NCI-H460 (cell line): ENCODE data around the gene ZFP36L1. TPM values are rescaled to one million over a fixed set of nuclear protein-coding genes. Genes with fewer than 3 reads are reported as not detected.

Experiments
- DNase-seq: peaks from one replicate; pipeline ENCODE4 v3.0.0-alpha.2; 2016; ENCODE audit warnings: low read depth; ENCODE audit errors: extremely low read depth
- total RNA-seq: library from RNA; depleted of rRNA; stranded (reverse); fragments of >200 nt; shearing (Covaris generic); gene quantifications from 2 replicates; pipeline ENCODE4 v1.2.3, GENCODE V29; 2014

ZFP36L1 gene
- total RNA-seq, 1 experiment from 2014 or later = 17.1 TPM

- DNase-seq = no peak
Observed at GRCh38 chr14:68785534-68786490, 7.1 kb downstream of the ZFP36L1 start.

GRCh38 chr14:68784978-68785533 is 7.8 kb downstream of the ZFP36L1 start:
- no peak for DNase-seq

- no peak for DNase-seq
Observed at GRCh38 chr14:68784226-68784910, 8.5 kb downstream of the ZFP36L1 start.

DNA sequence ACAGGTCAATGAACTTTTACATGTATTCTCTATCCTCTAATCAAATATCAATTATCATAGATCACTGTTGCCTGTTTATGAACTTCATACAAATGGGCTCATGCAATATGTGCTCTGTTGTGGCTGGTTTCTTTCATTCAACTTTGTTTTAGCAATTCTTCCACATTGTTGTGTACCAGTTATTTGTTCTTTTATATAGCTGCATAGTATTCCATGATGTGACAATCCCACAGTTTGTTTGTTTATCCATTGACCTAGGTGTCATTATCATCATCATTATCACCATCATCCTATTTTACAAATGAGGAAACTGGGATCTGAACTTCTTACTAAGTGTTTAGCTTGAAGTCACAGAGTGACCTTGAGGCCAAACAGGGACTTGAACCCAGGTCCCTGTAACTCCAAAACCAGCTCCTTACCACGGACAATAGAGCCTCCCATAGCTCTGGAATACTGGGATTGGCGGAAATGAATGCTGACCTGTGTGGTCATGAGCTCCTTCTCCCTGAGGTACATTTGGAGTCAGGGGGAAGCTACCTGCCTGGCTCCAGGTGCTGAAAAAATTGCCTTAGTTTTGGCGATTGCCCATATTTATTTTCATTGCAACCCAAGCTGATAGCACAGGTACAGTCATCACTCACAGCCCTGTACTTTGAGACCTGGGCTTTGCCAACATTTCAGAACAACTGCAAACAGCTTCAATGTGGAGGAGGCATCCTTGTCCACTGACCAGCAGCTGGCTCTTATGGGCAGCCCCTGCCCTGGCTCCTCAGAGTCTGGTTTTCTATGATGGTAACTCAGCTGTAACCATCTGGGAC is 9.2 kb downstream of the ZFP36L1 start:
- DNase-seq = no peak

DNA sequence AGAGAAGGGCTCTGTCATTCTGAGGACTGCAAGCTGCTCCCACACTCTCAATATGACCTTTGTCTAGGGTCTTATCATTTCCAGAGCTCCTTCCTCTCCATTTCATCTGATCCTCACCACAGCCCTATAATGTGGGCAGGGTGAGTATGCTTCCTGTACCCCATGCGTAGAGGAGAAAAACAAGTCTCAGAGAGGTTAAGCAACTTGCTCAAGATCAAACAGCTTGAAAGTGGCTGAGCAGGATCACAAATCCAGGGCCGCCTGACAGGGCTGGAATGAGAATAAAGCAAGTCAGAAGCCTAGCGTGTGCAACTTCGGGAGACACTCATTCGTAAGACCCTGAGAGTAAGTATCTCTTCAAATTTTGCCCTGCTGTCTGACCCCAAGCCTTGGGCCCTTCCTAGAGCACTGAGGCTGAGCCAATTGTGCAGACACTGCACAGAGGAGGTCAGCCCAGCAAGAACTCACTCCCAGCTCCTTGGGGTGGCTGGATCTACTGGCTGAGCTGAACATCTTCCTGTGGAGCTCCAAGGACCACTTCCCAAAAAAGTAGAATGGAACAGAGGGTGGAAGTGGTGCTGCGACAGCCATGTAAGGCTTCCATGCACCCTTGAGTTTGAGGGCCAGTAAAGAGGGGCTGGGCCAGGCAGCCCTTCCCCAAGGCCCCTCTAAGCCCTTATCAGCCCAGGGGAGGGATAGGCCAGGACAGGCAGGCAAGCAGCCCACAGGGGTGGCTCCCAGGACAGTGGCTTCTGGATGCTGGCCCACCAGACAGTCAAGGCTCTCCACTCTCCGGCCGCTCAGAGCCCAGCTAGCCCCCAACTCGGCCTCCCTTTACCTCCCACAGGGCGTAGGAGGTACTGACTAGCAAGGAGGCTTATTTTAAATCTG is 10.5 kb downstream of the ZFP36L1 start:
- no peak for DNase-seq

- DNase-seq = no peak
Observed at GRCh38 chr14:68781161-68782021, 11.5 kb downstream of the ZFP36L1 start.

- DNase-seq = no peak
Observed at GRCh38 chr14:68780358-68781160, 12.3 kb downstream of the ZFP36L1 start.

- no peak for DNase-seq
Observed at GRCh38 chr14:68779761-68780323, 13.0 kb downstream of the ZFP36L1 start.

DNA sequence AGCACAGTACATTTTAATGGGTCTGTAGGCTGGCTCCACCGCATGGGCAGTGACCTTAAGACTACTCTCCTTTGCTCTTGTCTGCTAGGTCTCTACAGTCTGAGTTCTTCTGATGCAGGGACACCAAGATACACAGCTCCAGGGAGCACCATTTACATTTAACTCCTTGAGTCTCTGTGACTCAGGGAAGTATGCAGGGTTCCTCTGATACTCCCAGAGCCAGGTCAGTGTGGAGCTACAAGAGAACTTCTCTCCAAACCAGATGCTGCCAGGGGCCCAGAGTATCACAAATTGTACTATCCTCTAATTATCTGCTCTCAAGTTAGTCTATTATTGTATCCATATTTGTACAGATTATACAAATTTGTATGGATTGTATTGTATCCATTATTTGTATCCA is 15.2 kb downstream of the ZFP36L1 start:
- DNase-seq = no peak

DNA sequence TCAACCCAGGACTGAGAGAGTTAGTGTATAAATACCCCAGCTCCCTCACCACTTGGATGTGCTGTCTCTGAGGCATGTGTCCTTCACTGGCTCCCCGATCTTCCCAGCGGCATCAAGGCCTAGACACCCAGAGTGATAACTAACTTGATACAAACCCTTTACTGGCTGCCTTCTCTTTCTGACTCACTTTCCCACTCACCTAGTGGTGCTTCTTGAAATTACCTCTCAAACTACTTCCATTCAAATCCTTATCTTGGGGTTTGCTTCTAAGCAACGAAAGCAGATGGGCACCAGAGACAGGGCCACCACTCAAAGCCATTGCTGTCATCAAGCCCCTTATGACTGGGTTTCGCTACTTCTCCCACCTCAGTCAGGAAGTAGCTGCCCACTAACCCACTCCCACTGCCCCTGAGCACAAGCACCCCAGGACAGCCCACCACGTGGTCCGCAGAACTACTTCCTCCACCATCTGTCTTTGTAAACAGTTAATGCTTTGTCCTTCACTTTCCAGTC is 17.2 kb downstream of the ZFP36L1 start:
- DNase-seq = no peak

- no peak for DNase-seq
Observed at GRCh38 chr14:68774771-68775613, 17.9 kb downstream of the ZFP36L1 start.

- no peak for DNase-seq
Observed at GRCh38 chr14:68772761-68773381, 20.0 kb downstream of the ZFP36L1 start.

GRCh38 chr14:68771631-68772030 is 21.2 kb downstream of the ZFP36L1 start:
- no peak for DNase-seq

DNA sequence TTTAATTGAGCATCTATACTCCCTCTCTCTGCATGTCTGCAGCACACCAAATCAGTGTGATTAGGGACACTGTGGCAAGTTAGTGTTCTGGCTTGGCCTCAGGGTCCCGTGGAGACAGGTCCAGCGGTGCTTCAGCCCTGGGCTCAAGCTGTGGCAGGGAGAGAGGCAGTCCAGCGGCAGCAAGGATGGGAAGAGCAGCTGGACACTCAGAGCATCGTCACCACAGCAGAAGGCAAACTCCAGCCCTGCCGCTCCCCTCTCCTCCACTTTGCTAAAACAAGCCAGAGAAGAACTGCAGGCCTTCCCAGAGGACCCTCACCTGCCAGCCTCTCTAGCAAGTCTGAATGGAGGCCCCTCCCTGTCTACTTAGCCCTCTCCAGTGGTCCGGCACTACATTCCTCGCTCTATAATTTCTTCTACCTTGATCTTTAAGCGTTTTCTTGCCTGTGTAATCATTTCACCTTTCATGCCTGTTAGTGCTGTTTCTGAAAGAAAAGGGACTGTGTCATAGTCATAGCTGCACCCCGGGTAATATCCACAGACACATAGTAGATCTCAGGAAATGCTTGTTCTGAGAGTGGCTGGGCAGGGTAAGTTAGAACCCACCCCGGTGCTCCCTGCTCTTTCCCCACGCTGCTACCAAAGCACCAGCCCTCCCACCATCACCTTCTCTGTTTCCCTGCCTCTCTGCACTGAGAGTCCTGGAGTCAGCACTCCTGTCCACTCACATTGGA is 22.1 kb downstream of the ZFP36L1 start:
- DNase-seq = no peak

- DNase-seq = no peak
Observed at GRCh38 chr14:68770051-68770450, 22.8 kb downstream of the ZFP36L1 start.
